Activated naive CD4-positive, alpha-beta T cell treated with anti-CD3 and anti-CD28 coated beads, Interleukin-2, amount 50 U/mL, for 24 hours (primary cell): ENCODE data around the gene SMARCAL1.

Source experiments
- H3K27ac Mint-ChIP-seq: one replicate; pipeline ENCODE4 v1.8.0; 2021; ENCODE audit warnings: mild to moderate bottlenecking, mixed read lengths
- H3K27me3 Mint-ChIP-seq: one replicate; pipeline ENCODE4 v1.8.0; 2021; ENCODE audit warnings: mixed read lengths
- H3K36me3 Mint-ChIP-seq: one replicate; pipeline ENCODE4 v1.8.0; 2021; ENCODE audit warnings: mixed read lengths
- H3K4me1 Mint-ChIP-seq: one replicate; pipeline ENCODE4 v1.8.0; 2021; ENCODE audit warnings: mixed read lengths
- H3K4me3 Mint-ChIP-seq: one replicate; pipeline ENCODE4 v1.8.0; 2021; ENCODE audit warnings: mild to moderate bottlenecking, mixed read lengths
- H3K9me3 Mint-ChIP-seq: one replicate; pipeline ENCODE4 v1.8.0; 2021; ENCODE audit warnings: mixed read lengths

Gene SMARCAL1

DNA sequence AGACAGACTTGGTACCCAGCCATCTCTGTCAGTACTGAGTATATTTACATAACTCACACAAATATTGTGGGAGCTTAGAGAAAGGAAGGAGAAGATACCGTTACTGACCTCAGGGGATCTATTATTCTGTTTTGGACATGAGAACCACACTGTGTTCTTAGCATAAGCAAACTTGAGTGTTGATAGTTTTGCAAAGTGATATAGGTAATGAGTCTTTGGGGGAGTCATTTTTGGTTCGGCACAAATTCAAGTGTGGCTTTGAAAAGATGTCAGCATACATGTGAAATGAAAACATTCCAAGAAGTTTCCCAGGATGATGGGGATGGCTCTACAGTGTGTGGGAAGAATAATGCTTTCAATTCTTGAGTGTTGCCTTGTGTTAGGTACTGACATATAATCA lies 24.1 kb downstream of the SMARCAL1 start:
- no peaks in the 10 kb centered on the region for H3K4me1 Mint-ChIP-seq
- H3K9me3 Mint-ChIP-seq, result no peaks in the 10 kb centered on the region
- H3K4me3 Mint-ChIP-seq, result no peak overlapping the region
- H3K36me3 Mint-ChIP-seq, result peaks cover 35% of the 10 kb centered on the region
- no peaks in the 10 kb centered on the region for H3K27me3 Mint-ChIP-seq
- no peak overlapping the region for H3K27ac Mint-ChIP-seq

DNA sequence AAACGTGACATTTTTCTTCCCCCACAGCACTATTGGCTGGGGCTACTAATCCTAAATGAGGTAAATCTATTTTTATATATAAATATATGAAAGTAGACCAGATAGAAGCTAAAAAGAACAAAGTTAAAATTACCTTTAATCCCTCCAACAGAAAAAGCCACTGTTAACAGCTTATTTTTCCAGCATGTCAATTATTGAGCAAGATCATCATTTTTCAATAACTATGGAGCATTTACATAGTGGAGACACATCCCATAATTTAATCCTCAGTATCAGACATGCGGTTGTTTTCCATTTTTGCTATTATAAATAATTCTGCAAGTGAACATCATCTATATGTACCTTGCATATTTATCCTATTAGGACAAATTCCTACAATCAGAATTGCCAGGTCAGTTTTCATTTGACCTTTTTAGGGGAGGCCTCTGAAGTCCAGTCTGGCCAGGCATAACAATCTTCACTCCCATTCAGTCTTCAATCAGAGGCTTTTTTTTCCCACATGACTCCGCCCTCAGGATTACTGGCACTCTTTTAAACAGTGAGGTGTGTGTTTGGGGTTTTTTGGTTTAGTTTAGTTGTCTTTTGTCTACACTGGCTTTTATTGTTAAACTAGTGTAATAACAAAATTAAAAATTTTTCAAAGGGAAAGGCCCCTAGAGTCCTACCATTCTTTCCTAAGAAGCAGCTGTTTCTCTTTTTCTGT lies 29.2 kb downstream of the SMARCAL1 start:
- Mint-ChIP-seq H3K4me3 (no peak overlapping the region), H3K4me1 (no peaks in the 10 kb centered on the region), H3K36me3 (peaks cover 28% of the 10 kb centered on the region), H3K27ac (no peak overlapping the region), H3K9me3 (no peaks in the 10 kb centered on the region), H3K27me3 (no peaks in the 10 kb centered on the region)

DNA sequence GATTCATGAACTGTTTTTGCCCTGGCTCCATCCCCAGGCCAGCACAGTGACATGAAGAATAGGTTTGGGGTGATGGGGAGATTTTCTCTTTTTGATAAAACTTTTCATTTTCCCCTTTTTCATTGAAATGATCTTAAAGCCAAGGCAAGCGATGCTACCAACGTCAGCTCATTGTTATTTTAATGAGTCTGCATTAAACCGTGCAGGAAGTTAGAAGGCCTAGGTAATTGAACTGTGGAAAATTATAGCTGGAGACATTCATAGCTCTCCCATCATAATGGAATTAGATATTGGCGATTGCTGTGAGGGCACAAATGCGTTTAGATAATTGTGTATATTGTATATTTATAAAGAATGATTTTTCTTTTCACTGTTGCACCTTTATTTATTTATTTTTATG lies 33.2 kb downstream of the SMARCAL1 start:
- Mint-ChIP-seq H3K27me3 (no peaks in the 10 kb centered on the region), H3K9me3 (peaks cover 6% of the 10 kb centered on the region), H3K4me1 (no peaks in the 10 kb centered on the region), H3K27ac (no peak overlapping the region), H3K36me3 (peaks cover 45% of the 10 kb centered on the region), H3K4me3 (no peak overlapping the region)

DNA sequence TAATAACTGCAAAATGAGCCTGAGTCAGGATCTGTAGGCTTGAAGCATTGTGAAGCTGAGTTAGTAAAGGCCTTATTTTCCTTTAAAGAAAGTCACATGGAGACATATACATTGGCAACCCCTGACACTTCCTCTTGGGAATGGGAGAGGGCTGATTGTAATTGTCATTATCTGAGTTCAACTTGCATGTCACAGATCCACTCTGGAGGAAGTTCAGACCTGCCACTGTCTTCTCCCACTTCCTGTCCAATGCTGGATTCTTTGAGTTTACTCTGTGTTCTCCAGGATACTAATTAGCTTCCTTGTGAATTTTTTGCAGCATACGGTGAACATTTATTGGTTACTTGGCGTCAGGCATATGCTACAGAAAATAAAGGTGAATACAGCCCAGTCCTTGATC lies 34.1 kb downstream of the SMARCAL1 start:
- peaks cover 43% of the 10 kb centered on the region for H3K36me3 Mint-ChIP-seq
- no peaks in the 10 kb centered on the region for H3K4me1 Mint-ChIP-seq
- H3K27me3 Mint-ChIP-seq, result no peaks in the 10 kb centered on the region
- H3K9me3 Mint-ChIP-seq, result peaks cover 6% of the 10 kb centered on the region
- H3K27ac Mint-ChIP-seq, result no peak overlapping the region
- no peak overlapping the region for H3K4me3 Mint-ChIP-seq

DNA sequence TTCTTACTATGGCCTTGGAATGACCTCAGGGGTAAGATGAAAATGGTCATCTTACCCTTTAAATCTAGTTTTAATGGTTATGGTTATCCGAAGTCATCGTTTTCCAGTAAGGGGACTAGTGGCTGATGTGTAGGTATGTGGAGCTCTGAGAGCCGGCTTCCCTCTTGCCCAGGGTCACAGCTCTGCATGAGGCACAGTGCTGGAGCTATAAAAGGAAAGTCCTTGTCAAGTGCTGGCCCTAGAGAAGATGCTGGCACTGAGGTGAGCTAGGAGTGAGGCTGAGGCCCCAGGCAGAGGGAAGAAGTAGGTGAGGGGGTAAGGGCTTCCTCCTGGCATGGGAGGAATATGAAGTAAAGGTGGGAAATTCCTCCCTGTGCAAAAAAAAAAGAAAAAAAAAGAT lies 35.0 kb downstream of the SMARCAL1 start:
- Mint-ChIP-seq H3K4me1 (no peaks in the 10 kb centered on the region), H3K27ac (no peak overlapping the region), H3K9me3 (peaks cover 6% of the 10 kb centered on the region), H3K36me3 (peaks cover 43% of the 10 kb centered on the region), H3K27me3 (no peaks in the 10 kb centered on the region), H3K4me3 (no peak overlapping the region)

DNA sequence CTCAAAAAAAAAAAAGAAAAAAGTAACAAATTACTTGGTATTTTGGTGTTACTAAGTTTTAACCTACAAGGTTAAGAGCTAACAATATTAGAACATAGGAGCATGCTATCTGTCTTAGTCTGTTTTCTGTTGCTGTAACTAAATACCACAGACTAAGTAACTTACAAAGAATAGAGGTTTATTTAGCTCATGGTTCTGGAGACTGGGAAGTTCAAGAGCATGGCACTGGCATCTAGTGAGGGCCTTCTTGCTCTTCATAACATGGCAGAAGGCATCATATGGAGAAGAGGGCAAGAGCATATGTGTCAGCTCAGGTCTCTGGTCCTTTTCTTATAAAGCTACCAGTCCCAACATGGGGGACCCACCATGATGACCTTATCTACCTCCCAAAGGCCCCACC lies 36.5 kb downstream of the SMARCAL1 start:
- no peak overlapping the region for H3K27ac Mint-ChIP-seq
- H3K4me3 Mint-ChIP-seq, result no peak overlapping the region
- peaks cover 6% of the 10 kb centered on the region for H3K9me3 Mint-ChIP-seq
- H3K4me1 Mint-ChIP-seq, result no peaks in the 10 kb centered on the region
- no peaks in the 10 kb centered on the region for H3K27me3 Mint-ChIP-seq
- peaks cover 44% of the 10 kb centered on the region for H3K36me3 Mint-ChIP-seq

DNA sequence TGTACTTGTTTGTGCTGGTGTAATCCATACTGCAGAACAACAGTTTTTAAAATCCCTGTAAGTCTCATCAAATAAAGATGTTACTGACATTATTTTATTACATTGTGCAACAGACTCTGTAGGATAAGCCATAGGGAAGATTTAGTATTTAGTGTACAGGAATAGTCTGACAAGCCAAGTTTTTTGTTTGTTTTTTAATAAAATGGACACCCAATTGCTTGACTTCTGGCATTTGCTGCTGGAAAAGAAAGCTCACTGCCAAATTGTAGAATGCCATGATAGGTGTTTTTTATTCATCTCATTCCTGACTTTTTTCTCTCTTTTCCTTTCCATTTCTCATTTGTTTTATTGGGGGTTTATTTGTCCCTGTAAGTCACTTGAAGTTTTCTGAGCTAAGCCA lies 38.1 kb downstream of the SMARCAL1 start:
- H3K36me3 Mint-ChIP-seq, result peaks cover 43% of the 10 kb centered on the region
- H3K27ac Mint-ChIP-seq, result no peak overlapping the region
- H3K4me3 Mint-ChIP-seq, result no peak overlapping the region
- H3K4me1 Mint-ChIP-seq, result no peaks in the 10 kb centered on the region
- no peaks in the 10 kb centered on the region for H3K27me3 Mint-ChIP-seq
- H3K9me3 Mint-ChIP-seq, result peaks cover 6% of the 10 kb centered on the region

DNA sequence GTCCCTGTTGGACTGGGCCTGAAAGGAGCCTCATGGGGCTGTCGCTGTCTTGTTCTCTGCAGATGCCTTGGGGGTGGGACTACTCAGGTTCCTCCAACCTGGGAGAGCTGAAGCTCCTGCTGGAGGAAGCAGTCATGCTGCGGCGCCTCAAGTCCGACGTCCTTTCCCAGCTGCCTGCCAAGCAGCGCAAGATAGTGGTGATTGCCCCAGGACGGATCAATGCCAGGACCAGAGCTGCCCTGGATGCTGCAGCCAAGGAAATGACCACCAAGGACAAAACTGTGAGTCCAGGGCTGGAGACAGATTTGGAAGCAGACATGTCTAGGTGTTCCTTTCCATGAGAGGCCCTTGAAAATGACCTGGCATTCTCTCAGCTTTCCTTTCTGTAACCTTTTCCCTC lies 38.5 kb downstream of the SMARCAL1 start:
- peaks cover 6% of the 10 kb centered on the region for H3K9me3 Mint-ChIP-seq
- H3K27ac Mint-ChIP-seq, result no peak overlapping the region
- H3K4me3 Mint-ChIP-seq, result no peak overlapping the region
- peaks cover 43% of the 10 kb centered on the region for H3K36me3 Mint-ChIP-seq
- no peaks in the 10 kb centered on the region for H3K27me3 Mint-ChIP-seq
- no peaks in the 10 kb centered on the region for H3K4me1 Mint-ChIP-seq

DNA sequence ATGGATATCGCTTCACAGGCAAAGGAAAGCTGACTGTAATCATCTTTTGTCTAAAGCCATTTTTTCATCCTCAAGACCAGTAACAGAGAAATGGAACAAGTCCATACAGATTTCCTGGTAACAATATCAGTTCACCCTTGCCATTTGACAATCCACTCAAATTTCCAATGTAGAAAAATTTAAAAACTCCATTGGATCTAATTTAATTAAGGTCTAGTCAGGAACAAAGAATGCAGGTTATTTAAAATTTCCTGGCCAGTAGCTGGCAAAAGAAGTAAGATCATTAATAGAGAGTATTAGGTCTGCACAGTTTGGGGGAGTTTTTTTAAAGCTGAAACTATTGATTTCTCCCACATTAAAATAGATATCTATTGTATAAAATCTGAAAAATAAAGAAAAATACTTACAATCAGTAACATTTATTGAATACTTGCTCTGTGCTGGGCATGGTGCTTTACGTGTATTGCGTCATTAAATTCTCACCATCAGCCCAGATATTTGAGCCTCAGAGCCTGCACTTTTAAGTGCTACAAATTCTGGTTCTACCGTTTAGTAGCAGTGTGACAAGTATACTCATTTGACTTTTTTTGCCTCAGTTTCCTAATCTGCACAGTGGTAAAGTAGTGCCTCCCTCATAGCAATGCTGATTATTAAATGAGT lies 41.8 kb downstream of the SMARCAL1 start:
- Mint-ChIP-seq H3K4me3 (no peak overlapping the region), H3K9me3 (no peaks in the 10 kb centered on the region), H3K4me1 (no peaks in the 10 kb centered on the region), H3K36me3 (peaks cover 26% of the 10 kb centered on the region), H3K27me3 (no peaks in the 10 kb centered on the region), H3K27ac (no peak overlapping the region)

DNA sequence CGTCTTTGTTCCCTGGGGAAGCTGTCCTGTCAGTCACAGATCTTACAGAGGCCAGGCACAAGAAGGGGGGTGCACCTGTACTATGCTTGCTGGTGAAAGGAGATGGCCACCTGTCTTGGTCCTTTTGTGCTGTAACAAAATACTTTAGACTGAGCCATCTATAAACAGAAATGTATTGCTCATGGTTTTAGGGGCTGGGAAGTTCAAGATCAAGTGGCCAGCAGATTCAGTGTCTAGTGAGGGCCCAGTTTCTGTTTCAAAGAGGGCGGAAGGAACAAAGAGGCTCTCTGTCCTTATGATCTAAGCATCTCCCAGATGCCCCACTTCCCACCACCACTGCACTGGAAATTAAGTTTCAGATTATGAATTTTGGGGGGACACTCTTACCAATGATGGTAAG lies 50.9 kb downstream of the SMARCAL1 start:
- H3K4me3 Mint-ChIP-seq, result no peak overlapping the region
- H3K36me3 Mint-ChIP-seq, result peaks cover 2% of the 10 kb centered on the region
- no peaks in the 10 kb centered on the region for H3K27me3 Mint-ChIP-seq
- no peaks in the 10 kb centered on the region for H3K9me3 Mint-ChIP-seq
- no peak overlapping the region for H3K27ac Mint-ChIP-seq
- H3K4me1 Mint-ChIP-seq, result no peaks in the 10 kb centered on the region

DNA sequence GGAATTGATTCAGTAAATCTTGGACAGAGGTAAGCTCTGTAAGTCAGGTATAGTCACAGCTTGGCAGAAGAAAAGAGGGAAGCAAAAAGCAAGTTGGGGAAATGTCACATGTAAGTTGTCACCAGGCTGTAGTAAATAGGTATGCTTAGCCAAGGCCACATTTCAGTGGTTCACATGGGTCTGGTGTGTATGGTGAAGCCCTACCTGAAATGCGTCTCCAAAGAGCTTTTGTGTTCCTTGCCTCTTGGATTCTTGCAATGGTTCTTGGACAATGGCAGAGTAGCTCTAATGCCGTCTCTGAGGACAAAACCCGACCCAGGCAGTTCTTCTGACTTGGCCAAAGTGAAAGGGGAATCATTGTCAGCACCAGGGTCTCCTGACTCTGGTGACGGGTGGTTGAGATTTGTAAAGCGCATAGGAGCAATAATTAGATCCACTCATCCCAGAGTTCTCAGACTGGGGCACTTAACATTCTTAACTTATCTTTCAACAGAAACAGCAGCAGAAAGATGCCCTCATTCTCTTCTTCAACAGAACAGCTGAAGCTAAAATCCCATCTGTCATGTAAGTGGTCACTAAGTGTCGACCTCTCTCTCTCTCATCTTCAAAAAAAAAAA lies 51.9 kb downstream of the SMARCAL1 start:
- Mint-ChIP-seq H3K27ac (no peak overlapping the region), H3K27me3 (no peaks in the 10 kb centered on the region), H3K4me3 (no peak overlapping the region), H3K9me3 (no peaks in the 10 kb centered on the region), H3K36me3 (peaks cover 2% of the 10 kb centered on the region), H3K4me1 (no peaks in the 10 kb centered on the region)

DNA sequence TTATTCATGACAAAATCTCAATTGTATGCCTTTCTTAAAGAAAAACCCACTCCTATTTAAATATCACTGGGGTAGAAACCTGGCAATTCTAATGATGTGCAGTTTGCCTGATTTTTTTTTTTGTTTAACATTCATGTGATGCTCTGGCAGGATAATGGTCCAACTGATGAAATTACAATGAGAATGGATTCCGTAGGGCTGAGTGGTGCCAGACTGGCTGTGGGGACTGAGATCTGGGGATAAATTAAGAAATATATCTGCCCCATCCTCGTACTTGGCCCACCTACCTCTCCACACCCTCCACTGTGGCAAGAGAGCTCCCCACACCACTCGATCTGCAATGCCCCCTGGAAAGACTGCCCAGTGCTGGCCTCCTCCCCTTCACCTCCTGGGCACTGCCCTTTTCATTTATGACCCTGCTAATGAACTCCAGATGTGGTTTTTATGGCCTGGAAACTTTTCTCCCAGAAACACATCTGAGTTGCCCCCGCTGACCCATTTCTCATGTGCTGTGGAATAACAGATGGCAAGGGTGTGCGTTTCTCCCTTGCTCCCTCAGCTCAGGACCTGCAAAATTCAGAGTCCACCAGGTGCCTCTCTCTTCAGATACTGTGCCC lies 53.4 kb downstream of the SMARCAL1 start:
- H3K27me3 Mint-ChIP-seq, result no peaks in the 10 kb centered on the region
- no peak overlapping the region for H3K4me3 Mint-ChIP-seq
- peaks cover 5% of the 10 kb centered on the region for H3K36me3 Mint-ChIP-seq
- no peaks in the 10 kb centered on the region for H3K4me1 Mint-ChIP-seq
- no peaks in the 10 kb centered on the region for H3K9me3 Mint-ChIP-seq
- H3K27ac Mint-ChIP-seq, result no peak overlapping the region

DNA sequence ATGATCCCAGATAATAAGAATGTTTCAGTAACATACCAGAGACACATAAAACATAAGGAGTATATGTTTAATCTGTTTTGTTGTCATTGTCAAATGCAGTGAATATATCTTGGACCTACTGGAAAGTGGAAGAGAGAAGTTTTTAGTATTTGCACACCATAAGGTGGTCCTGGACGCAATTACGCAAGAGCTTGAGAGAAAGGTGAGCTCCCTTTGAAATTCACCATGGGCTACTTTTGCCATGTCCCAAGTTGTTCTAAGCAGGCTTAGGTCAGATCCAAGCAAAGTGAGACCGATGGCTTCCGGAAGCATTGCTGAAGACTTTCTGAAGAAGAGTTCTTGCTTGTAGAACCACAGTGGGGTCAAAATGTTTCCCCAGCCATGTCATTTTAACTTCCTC lies 55.6 kb downstream of the SMARCAL1 start:
- H3K4me3 Mint-ChIP-seq, result no peak overlapping the region
- H3K27me3 Mint-ChIP-seq, result no peaks in the 10 kb centered on the region
- H3K27ac Mint-ChIP-seq, result no peak overlapping the region
- no peaks in the 10 kb centered on the region for H3K9me3 Mint-ChIP-seq
- H3K36me3 Mint-ChIP-seq, result peaks cover 5% of the 10 kb centered on the region
- no peaks in the 10 kb centered on the region for H3K4me1 Mint-ChIP-seq

DNA sequence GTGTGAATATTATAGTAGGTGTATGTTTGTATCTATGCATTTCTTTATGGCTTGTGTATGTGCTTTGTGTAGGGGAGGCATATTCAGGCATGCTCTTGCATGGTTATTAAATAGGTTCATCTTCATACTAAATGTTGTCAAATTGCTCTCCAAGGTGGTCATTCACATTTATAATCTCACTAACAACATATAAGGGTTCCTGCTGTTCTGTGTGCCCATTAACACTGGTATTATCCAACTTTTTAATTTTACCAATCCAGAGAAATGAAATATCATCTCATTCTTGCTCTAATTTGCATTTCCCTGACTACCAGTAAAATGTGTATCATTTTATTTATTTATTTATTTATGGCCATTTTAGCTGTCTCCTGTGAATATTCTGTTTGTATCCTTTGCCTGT lies 57.4 kb downstream of the SMARCAL1 start:
- no peaks in the 10 kb centered on the region for H3K9me3 Mint-ChIP-seq
- no peaks in the 10 kb centered on the region for H3K27me3 Mint-ChIP-seq
- no peak overlapping the region for H3K27ac Mint-ChIP-seq
- peaks cover 5% of the 10 kb centered on the region for H3K36me3 Mint-ChIP-seq
- peaks cover 3% of the 10 kb centered on the region for H3K4me1 Mint-ChIP-seq
- no peak overlapping the region for H3K4me3 Mint-ChIP-seq

DNA sequence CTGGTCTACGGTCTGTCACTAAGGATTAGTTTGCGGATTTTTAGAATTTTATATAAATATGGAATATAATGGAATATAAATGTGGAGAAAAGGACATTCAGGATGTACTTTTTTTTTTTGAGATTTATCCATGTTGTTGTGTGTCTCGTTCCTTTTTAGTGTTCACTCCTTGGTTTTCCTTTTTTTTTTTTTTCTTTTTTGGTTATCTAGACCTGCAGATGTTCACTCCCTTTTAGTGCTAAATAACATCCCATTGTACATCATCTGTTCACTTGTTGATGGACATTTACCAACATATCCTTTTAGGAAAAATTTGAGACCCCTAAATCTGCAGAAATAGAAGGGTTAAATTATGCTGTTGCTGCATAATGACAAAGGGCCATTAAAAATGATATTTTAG lies 60.9 kb downstream of the SMARCAL1 start:
- H3K4me1 Mint-ChIP-seq, result peaks cover 15% of the 10 kb centered on the region
- no peak overlapping the region for H3K4me3 Mint-ChIP-seq
- no peak overlapping the region for H3K27ac Mint-ChIP-seq
- no peaks in the 10 kb centered on the region for H3K27me3 Mint-ChIP-seq
- peaks cover 5% of the 10 kb centered on the region for H3K36me3 Mint-ChIP-seq
- H3K9me3 Mint-ChIP-seq, result no peaks in the 10 kb centered on the region
